Stimulated activated CD4-positive, alpha-beta T cell treated with anti-CD3 and anti-CD28 coated beads, Interleukin-1b, Interleukin-23, amount 100 ng/mL, for 4 hours (primary cell): ENCODE data around the gene CACNG5.

Experiments
- DNase-seq, 2 donors: peaks; one replicate each; pipeline ENCODE4 v3.0.0-alpha.2; 2020; ENCODE audit warnings: low read depth in 2 of 2

The CACNG5 gene

GRCh38 chr17:66826856-66827255 is 8.1 kb upstream of the CACNG5 start:
- DNase-seq, result no peak

GRCh38 chr17:66829386-66829864 is 5.5 kb upstream of the CACNG5 start:
- no peak for DNase-seq

- DNase-seq, result no peak
Measured at GRCh38 chr17:66829883-66830282, 5.0 kb upstream of the CACNG5 start.

GRCh38 chr17:66830451-66830850 is 4.5 kb upstream of the CACNG5 start:
- DNase-seq, result no peak

- DNase-seq, result no peak
Measured at GRCh38 chr17:66831383-66832210, 3.3 kb upstream of the CACNG5 start.

- DNase-seq, result no peak
Measured at GRCh38 chr17:66833201-66833600, 1.7 kb upstream of the CACNG5 start.

GRCh38 chr17:66834426-66834918 is 445 bp upstream of the CACNG5 start:
- no peak for DNase-seq

GRCh38 chr17:66835476-66835875 is 559 bp downstream of the CACNG5 start:
- DNase-seq, result no peak

- DNase-seq, result no peak
Measured at GRCh38 chr17:66836063-66837005, 1.4 kb downstream of the CACNG5 start.

GRCh38 chr17:66837226-66837625 is 2.3 kb downstream of the CACNG5 start:
- no peak for DNase-seq

- DNase-seq, result no peak
Measured at GRCh38 chr17:66837885-66838665, 3.2 kb downstream of the CACNG5 start.

- no peak for DNase-seq
Measured at GRCh38 chr17:66839616-66840015, 4.7 kb downstream of the CACNG5 start.

GRCh38 chr17:66840061-66840460 is 5.1 kb downstream of the CACNG5 start:
- DNase-seq, result no peak

- no peak for DNase-seq
Measured at GRCh38 chr17:66841328-66841727, 6.4 kb downstream of the CACNG5 start.

- no peak for DNase-seq
Measured at GRCh38 chr17:66841744-66842143, 6.8 kb downstream of the CACNG5 start.

GRCh38 chr17:66842505-66842904 is 7.6 kb downstream of the CACNG5 start:
- no peak for DNase-seq

GRCh38 chr17:66842959-66843358 is 8.0 kb downstream of the CACNG5 start:
- DNase-seq, result no peak

GRCh38 chr17:66843627-66844026 is 8.7 kb downstream of the CACNG5 start:
- no peak for DNase-seq

- DNase-seq, result no peak
Measured at GRCh38 chr17:66847704-66848103, 12.8 kb downstream of the CACNG5 start.

GRCh38 chr17:66848496-66848895 is 13.6 kb downstream of the CACNG5 start:
- no peak for DNase-seq

GRCh38 chr17:66849032-66849655 is 14.2 kb downstream of the CACNG5 start:
- DNase-seq, result no peak
